Suppressor macrophage (primary cell): ENCODE results near the gene XIRP2.
"Not testable (repeated sequence)": the region's sequence is repeated elsewhere in the genome, so short reads cannot be mapped to it uniquely, and the experiment has no call there.

Source experiments
- DNase-seq, 4 experiments: peaks; one replicate each; pipeline ENCODE4 v3.0.0-alpha.2; 2020 to 2022

Gene XIRP2

GRCh38 chr2:167057446-167057845 is 169.2 kb downstream of the XIRP2 start:
- no peak for DNase-seq

DNA sequence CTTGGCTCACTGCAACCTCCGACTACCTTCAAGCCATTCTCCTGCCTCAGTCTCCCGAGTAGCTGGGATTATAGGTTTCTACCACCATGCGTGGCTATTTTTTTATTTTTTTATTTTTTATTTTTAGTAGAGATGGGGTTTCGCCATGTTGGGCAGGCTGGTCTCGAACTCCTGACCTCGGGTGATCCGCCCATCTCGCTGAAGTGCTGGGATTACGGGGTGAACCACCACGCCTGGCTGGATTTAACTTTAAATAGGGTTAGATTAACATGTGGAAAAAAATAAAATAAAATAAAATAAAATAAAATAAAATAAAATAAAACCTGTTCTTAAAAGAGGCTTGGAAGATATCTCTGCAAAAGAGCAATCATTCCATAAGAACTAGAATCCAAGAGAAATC is 170.9 kb downstream of the XIRP2 start:
- DNase-seq: no peak

DNA sequence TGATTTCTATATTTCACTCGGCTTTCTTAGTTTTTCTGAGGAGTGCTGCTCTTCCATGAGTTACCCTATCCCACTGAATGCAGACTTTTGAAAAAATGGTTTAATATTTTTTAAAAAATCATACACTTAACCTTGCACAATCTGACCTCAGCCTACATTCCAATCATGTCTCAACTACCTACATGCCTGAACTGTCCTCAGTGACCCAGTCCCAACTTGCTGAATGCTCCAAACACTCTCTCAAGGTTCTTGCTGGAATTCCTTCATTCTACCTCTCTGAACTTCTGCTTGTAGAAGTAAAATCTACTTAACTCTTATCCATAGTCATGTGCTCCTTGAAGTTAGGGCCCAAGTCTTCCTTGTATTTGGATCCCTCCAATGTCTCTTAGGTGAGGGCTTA is 181.6 kb downstream of the XIRP2 start:
- DNase-seq: no peak

- DNase-seq: not testable (repeated sequence)
Measured at GRCh38 chr2:167075708-167076107, 187.4 kb downstream of the XIRP2 start.

DNA sequence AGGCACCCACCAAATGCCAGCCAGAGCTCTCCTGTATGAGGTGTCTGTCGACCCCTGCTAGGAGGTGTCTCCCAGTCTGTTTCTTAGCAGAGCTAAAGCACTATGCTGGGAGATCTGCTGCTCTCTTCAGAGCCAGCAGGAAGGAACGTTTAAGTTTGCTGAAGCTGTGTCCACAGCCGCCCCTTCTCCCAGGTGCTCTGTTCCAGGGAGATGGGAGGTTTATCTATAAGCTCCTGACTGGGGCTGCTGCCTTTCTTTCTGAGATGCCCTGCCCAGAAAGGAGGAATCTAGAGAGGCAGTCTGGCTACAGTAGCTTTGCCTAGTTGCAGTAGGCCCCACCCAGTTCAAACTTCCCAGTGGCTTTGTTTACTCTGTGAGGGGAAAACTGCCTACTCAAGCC is 210.7 kb downstream of the XIRP2 start:
- not testable (repeated sequence) for DNase-seq

GRCh38 chr2:167100506-167100905 is 212.2 kb downstream of the XIRP2 start:
- DNase-seq: no peak

DNA sequence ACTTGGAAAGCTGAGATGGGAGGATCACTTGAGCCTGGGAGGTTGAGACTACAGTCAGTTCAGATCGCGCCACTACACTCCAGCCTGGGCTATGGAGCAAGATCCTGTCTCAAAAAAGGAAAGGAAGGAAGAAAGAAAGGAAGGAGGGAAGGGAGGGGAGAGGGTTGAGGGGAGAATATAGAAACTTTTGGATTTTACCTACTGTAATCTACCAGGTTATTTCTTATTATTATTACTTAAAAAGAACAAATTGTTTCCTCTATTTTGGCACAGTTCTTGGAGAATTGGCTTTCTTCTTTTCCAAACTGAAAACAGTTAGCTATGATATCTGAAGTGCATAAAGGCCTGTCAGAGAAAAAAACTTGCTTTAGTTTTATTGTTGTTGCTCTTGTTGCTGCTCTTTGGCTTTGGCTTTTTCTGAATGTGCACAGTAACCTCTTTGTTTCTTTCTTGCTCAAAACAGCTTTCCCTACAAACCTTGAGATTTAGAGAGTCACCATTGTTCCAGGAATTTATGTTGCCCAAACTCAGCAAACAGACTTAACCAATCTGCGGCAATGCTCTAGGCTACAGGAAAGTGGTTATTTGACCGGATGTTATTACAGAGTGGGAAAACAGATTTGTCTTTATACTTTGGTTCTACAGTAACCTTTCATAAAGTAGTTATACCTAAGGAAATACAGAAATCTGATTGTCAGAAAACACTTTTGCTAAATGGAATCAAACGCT is 214.9 kb downstream of the XIRP2 start:
- DNase-seq: no peak

GRCh38 chr2:167103757-167104133 is 215.5 kb downstream of the XIRP2 start:
- DNase-seq: no peak

- DNase-seq: no peak
Measured at GRCh38 chr2:167104691-167105090, 216.4 kb downstream of the XIRP2 start.

DNA sequence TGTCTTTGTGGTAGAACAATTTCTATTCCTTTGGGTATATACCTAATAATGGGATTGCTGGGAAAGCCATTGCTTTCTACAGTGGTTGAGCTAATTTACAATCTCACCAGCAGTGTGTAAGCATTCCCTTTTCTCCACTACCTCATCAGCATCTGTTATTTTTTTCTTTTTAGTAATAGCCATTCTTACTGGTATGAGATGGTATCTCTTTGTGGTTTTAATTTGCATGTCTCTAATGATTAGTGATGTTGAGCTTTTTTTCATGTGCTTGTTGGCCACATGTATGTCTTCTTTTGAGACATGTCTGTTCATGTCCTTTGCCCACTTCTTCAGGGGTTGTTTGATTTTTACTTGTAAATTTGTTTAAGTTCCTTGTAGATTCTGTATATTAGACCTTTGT is 221.4 kb downstream of the XIRP2 start:
- not testable (repeated sequence) for DNase-seq

DNA sequence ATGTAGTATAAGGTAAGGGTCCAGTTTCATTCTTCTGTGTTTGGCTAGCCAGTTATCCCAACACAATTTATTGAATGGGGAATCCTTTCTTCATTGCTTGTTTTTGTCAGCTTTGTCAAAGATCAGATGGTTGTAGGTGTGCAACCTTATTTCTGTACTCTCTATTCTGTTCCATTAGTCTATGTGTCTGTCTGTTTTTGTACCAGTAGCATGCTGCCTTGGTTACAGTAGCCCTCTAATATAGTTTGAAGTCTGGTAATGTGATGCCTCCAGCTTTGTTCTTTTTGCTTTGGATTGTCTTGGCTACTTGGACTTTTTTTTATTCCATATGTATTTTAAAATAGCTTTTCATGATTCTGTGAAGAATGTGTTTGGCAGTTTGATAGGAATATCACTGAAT is 222.1 kb downstream of the XIRP2 start:
- DNase-seq: no peak

DNA sequence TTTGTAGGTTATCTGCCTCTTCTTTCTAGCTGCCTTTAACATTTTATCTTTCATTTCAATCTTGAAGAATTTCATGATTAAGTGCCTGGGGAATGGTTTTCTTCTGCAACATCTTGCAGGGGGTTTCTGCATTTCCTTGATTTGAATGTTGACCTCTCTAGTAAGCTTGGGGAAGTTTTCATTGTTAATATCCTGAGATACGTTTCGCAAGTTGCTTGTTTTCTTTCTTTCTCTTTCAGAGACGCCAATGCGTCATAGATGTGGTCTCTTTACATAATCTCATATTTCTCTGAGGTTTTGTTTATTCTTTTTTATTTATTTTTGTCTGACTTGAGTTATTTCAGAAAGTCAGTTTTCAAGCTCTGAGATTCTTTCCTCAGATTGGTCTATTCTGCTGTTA is 225.7 kb downstream of the XIRP2 start:
- DNase-seq: no peak

DNA sequence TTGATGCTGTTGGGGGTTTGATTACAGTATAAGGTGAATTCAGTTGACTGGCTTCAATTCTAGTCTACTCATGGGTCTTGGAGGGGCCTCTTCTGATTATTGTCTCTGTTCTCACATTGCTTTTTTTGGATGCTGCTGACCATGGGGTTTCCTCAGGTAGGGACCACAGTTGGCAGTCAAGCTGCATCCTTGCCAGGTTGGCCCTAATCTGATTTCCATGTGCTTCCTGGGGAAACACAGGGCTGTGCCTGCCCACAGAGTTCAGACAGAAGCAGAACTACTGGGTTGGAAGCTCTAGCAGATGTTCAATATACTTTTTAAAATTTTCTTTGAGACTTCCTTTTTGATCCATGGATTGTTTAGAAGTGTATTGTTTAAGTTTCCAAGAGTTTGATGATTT is 227.3 kb downstream of the XIRP2 start:
- no peak for DNase-seq

- no peak for DNase-seq
Measured at GRCh38 chr2:167122389-167122788, 234.1 kb downstream of the XIRP2 start.

GRCh38 chr2:167126165-167126564 is 237.9 kb downstream of the XIRP2 start:
- no peak for DNase-seq

DNA sequence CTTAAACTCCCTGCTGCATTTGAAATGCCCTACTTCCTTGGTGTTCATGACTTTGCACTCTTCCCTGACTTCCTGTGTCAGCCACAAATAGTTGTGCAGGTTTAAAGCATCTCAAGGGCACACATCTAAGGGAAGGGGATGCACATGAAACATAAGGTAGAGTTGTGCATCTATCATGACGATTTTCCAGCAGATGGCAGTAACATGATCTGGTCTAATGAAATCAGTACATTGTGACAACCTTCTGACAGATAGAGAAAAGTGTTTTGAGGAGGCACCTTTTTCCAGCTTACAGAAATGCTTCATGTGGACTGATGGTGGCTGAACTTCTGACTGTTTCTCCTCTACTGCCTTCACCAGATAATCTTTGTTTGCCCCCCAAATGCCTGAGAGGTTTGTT is 238.9 kb downstream of the XIRP2 start:
- peak; percentile 7 to 24 (median 14) for DNase-seq

DNA sequence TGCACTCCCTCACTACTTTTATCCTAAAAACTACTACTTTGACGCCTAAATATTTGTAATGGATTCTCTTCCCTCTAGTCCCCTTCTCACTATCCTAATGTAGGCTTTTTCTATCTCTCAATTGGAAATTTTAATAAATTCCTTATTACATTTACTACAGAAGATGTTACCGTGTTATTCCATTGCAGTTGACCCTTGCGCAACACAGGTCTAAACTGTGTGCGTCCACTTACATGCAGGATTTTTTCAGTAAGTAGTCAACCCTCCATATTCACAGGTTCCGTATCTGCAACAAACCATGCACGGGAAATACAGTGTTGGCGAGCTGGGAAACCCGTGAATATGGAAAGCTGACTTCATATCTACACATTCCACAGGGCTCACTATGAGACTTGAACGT is 239.8 kb downstream of the XIRP2 start:
- DNase-seq: no peak

DNA sequence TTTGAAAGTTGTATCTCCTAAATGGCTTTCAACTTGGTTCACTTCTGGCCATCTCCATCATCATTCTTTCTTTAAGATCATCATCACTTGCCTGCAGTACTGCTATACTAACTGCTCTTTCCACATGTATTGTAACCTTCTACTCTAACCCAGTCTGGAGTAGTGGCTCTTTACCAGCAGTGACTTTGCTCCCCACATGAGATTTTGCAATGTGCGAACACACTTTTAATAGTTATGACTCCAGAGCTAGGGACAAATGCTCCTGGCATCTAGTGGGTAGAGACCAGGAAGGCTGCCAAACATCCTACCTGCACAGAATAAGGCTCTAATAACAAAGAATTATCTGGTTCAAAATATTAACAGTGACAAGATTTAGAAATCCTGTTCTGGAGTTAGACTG is 243.8 kb downstream of the XIRP2 start:
- no peak for DNase-seq

GRCh38 chr2:167132906-167133555 is 244.8 kb downstream of the XIRP2 start:
- DNase-seq: no peak

DNA sequence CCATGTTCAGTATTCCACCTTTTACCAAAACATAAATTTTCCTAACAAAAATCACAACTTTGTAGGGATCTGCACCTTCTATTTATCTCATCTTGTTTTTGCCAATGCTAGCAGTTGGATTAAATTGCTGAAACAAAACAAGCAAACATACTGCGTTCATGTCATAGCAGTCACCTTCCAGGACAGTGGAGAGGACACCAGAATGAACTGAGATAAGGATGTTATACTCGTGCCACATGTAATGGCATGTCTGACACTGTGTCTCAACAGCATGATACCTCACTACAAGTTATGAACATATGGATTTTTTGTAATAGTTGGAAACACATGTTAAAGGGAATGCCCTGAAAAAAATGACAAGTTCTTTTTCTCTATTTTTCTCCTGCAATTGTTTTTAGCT is 245.3 kb downstream of the XIRP2 start:
- no peak for DNase-seq

DNA sequence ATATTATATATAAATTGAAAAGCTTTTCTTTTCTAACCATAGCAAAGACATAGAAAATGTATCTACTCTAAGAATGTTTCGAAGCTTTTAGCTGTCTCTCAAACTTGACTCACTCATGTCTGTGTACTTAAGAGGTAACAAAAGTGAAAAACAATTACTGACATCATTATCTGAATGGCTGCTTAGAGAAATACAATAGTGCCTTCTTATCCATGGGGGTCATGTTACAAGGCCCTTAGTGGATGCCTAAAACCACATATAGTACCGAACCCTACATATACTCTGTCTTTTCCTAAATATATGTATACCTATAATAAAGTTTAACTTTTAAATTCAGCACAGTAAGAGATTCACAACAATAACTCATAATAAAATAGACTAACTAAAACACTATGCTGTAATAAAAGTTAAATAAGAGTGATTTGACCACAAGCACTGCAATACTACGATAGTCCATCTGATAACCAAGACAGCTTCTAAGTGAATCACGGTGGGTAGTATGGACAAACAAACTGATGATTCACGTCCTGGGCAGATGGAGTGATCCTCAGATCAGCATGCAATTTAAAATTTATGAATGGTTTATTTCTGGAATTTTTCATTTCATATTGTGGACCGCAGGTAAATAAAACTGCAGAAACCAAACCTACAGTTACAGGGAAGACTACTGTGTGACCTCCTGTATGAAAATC is 246.2 kb downstream of the XIRP2 start:
- no peak for DNase-seq

- no peak for DNase-seq
Measured at GRCh38 chr2:167135706-167136105, 247.4 kb downstream of the XIRP2 start.

DNA sequence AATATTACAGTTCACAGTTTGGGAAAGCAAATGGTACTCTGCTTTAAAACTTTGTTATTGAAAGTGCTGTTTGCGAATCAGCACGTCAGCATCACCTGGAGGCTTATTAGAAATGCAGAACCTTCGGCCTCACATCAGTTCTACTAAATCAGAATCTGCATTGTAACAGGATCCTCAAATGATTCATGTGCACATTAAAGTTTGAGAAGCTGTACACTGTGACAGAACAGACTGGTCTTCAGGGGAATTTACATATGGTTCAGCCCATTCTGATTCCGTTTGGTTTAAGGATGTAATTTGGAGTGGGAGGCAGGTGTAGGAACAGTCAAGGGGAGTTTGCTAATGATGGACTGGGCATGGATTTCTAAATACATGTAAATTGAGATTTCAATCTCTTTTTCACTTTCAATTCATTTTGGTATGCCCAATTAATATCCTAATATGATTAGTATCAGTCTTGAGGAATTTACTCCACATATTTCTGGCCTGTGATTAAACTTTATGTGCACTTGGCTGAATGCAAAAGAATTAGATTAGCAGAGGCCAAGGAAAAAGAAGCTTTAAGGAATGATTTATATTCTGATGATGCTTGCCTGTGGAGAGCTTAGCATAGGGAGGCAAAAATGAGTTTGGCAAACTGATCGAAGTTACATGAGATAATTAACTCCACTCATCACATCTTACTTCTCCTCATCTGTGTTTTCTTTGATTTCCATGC is 248.8 kb downstream of the XIRP2 start:
- DNase-seq: no peak
